NCI-H187 treated with DMSO at 0.1 percent for 48 hours (cell line): Measurements from ENCODE around the gene RGS12.
"Not testable (repeated sequence)": the region's sequence is repeated elsewhere in the genome, so short reads cannot be mapped to it uniquely, and the experiment has no call there.

ENCODE experiments used
- DNase-seq: peaks from one replicate; lab custom pipeline; 2025; lab: John Stamatoyannopoulos, UW

The RGS12 gene

GRCh38 chr4:3296651-3297050, 3.8 kb downstream of the RGS12 start:
- no peak for DNase-seq

- no peak for DNase-seq
Measured at GRCh38 chr4:3297066-3297859, 4.4 kb downstream of the RGS12 start.

- DNase-seq = no peak
Measured at GRCh38 chr4:3299122-3299975, 6.5 kb downstream of the RGS12 start.

GRCh38 chr4:3299976-3300671, 7.3 kb downstream of the RGS12 start:
- no peak for DNase-seq

GRCh38 chr4:3300882-3301281, 8.1 kb downstream of the RGS12 start:
- not testable (repeated sequence) for DNase-seq

- DNase-seq = no peak
Measured at GRCh38 chr4:3301450-3302172, 8.8 kb downstream of the RGS12 start.

- no peak for DNase-seq
Measured at GRCh38 chr4:3302173-3302785, 9.5 kb downstream of the RGS12 start.

GRCh38 chr4:3302786-3303564, 10.2 kb downstream of the RGS12 start:
- DNase-seq = no peak

- DNase-seq = no peak
Measured at GRCh38 chr4:3303565-3303824, 10.7 kb downstream of the RGS12 start.

- DNase-seq = peak; percentile 54
Measured at GRCh38 chr4:3303923-3304710, 11.3 kb downstream of the RGS12 start.

- DNase-seq = no peak
Measured at GRCh38 chr4:3304831-3305609, 12.2 kb downstream of the RGS12 start.

GRCh38 chr4:3305610-3306371, 13.0 kb downstream of the RGS12 start:
- DNase-seq = no peak

- DNase-seq = no peak
Measured at GRCh38 chr4:3306450-3306849, 13.6 kb downstream of the RGS12 start.

- no peak for DNase-seq
Measured at GRCh38 chr4:3307060-3307459, 14.2 kb downstream of the RGS12 start.

- no peak for DNase-seq
Measured at GRCh38 chr4:3307486-3307885, 14.7 kb downstream of the RGS12 start.

GRCh38 chr4:3307891-3308575, 15.2 kb downstream of the RGS12 start:
- no peak for DNase-seq

GRCh38 chr4:3308691-3309090, 15.9 kb downstream of the RGS12 start:
- DNase-seq = no peak
